Stomach smooth muscle (tissue), 2 donors: ENCODE results near the gene GSN.

Experiments used
- H3K27ac ChIP-seq: one replicate; pipeline ENCODE4 v1.7.0; 2013; ENCODE audit warnings: mild to moderate bottlenecking, low read length, inconsistent platforms
- H3K27me3 ChIP-seq, 2 donors: one replicate each; pipeline ENCODE4 v1.7.0; 2013; ENCODE audit warnings: low read length in 2 of 2; ENCODE audit not compliant: insufficient read depth in 2 of 2, control insufficient read depth in 1 of 2
- H3K36me3 ChIP-seq, 2 donors: one replicate each; pipeline ENCODE4 v1.7.0; 2013; ENCODE audit warnings: low read length in 2 of 2; ENCODE audit not compliant: control insufficient read depth in 2 of 2, insufficient read depth in 2 of 2
- H3K4me1 ChIP-seq: one replicate; pipeline ENCODE4 v1.7.0; 2013; ENCODE audit warnings: low read length; ENCODE audit not compliant: control insufficient read depth, insufficient read depth
- H3K4me3 ChIP-seq, 2 donors: one replicate each; pipeline ENCODE4 v1.7.0; 2013; ENCODE audit warnings: low read length in 2 of 2
- H3K9ac ChIP-seq, 2 donors: one replicate each; pipeline ENCODE4 v1.7.0; 2013; ENCODE audit warnings: low read length in 2 of 2, mild to moderate bottlenecking in 1 of 2
- H3K9me3 ChIP-seq, 2 donors: one replicate each; pipeline ENCODE4 v1.7.0; 2013; ENCODE audit warnings: low read length in 2 of 2; ENCODE audit not compliant: control insufficient read depth in 2 of 2
- donor health status: healthy.
- donor health status: Pancreatic carcinoma.

The GSN gene

DNA sequence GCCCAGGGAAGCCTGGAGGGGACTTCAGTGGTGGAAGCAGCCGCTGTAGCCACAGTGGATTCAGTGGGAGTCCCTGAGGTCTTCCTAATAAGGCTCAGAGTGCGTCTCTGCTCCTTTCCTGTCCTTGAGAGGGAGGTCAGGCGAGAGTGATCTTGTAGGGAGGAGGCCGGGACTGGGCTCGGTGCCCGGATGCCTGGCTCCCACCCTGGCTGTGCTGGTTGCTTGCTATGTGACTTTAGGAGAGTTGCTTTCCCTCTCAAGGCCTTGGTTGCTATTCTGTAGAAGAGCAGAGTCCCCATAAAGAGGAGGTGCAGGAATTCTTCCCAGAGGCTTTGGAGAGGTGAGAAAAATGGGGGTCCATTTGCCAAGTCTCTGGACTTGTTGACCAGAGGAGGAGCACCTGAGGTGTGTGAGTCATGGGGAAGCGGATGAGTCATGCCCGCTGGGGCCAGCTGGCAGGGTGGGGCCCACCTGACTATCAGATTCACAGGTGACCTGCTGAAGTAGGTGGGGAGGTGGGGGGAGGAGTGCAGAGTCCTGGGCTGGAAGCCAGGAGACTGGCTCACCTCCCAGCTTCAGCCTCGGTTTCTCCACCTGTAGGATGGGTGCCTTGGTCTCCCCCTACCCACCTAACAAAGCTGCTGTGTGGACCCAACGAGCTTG is 13.8 kb downstream of the GSN start:
- Histone ChIP-seq H3K27ac (peak overlapping the region; percentile 100), H3K9ac (peak overlapping the region; percentile 58 to 84), H3K4me1 (peaks cover 97% of the 10 kb centered on the region), H3K36me3 (peaks cover 4 to 5% of the 10 kb centered on the region in 2 donors), H3K9me3 (no peaks in the 10 kb centered on the region), H3K4me3 (peak overlapping the region; percentile 8 to 58), H3K27me3 (no peaks in the 10 kb centered on the region)

DNA sequence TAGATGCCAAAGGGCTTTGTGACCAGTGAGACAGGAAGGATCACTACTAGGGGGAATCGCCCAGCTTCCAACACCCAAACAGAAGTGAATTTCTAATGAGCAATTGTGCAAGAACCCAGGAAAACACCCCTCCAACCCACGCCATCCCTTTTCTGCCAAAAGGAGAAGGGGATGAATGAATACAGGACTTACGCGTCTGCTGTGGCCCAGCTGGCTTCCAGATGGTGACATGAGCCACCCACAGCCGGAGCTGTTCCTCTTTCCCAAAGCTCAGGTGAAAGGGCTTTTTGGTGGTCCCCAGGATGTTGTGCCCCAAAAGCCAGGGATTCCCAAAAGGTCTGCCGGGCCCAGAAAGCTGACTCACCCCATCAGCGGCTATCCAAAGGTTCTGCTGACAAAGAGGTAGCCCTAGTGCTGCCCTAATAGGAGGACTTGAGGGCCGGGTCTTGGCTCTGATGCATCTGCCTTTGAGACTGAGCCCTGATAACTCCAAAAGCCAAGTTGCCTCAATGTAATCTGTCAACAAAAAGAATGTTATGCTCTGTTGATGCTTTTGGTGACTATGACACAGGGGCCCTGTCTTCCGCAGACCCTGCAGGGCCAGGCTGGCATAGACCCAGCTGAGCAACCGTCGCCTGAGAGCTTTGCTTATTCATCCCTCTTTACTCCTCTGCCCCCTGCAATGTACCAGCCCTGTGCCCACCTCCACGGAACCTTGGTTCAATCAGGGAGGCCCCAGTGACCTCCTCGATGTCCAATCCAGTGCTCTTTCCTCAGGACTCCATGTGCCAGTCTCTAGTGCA is 14.5 kb downstream of the GSN start:
- peaks cover 99% of the 10 kb centered on the region for H3K4me1 ChIP-seq

DNA sequence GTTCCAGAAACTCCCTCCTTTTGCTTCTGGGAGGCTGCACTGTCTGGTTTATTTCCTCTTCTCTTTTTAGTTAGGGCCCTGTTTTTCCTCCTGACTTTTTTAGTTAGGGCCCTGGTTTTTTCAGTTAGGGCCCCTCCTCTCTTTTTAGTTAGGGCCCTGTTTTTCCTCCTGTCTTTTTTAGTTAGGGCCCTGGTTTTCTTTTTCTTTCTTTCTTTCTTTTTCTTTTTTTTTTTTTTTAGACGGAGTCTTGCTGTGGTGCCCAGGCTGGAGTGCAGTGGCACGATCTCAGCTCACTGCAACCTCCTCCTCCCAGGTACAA is 15.1 kb downstream of the GSN start:
- Histone ChIP-seq H3K27me3 (no peaks in the 10 kb centered on the region), H3K4me3 (peak overlapping the region in 1 of 2 donors; percentile 58), H3K9me3 (no peaks in the 10 kb centered on the region), H3K27ac (peak overlapping the region; percentile 100), H3K4me1 (peaks cover 100% of the 10 kb centered on the region), H3K9ac (peak overlapping the region in 1 of 2 donors; percentile 58), H3K36me3 (peaks cover 4 to 5% of the 10 kb centered on the region in 2 donors)

More for the DNA sequence above, 14.5 kb downstream of the GSN start:
- no peaks in the 10 kb centered on the region for H3K9me3 ChIP-seq
- peak overlapping the region; percentile 58 to 84 for H3K9ac ChIP-seq
- H3K4me3 ChIP-seq = peak overlapping the region in 1 of 2 donors; percentile 58
- H3K36me3 ChIP-seq = peaks cover 4 to 5% of the 10 kb centered on the region in 2 donors
- H3K27me3 ChIP-seq = no peaks in the 10 kb centered on the region
- peak overlapping the region; percentile 100 for H3K27ac ChIP-seq

DNA sequence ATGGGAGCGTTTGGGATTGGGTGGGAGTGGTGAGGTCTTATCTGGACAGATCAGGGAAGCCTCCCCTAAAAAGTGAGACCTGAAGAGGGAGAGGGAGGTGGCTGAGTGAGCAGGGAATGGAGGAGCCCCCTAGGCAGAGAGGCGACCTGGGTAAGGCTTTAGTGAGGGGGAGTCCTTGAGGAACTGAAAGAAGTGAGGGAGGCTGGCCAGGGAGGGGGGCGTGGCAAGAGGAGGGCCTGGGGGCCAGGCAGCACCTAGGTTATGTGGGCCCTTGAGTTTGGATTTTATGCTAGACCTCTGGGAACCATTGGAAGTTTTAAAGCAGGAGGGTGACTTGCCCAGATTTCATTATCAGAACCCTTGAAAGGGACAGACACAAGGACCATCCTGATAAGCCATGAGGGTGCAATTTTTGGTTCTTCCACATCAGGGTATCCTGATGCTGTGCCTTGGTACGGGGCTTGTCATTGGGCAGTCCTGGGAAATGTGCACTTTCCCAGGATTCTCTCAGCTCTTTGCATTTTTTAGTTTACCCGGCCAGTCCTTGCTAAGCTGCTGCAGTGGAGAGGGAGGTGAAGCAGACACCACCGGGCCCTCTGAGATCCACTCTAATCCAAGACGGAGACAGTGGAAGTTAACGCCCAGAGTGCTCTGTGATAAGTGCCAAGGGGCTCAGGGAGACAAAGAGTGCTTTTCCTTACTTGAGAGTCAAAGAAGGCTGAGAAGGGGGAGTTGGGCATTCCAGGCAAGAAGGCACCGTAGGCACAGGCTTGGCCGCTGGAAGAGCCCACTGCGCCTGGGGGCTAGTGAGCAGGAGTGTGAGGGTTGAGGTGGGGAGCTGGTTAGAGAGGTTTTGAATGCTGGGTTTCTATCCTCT is 16.1 kb downstream of the GSN start:
- H3K36me3 ChIP-seq = peaks cover 4 to 11% of the 10 kb centered on the region in 2 donors
- H3K27ac ChIP-seq = peak overlapping the region; percentile 100
- H3K9me3 ChIP-seq = no peaks in the 10 kb centered on the region
- H3K27me3 ChIP-seq = no peaks in the 10 kb centered on the region
- peaks cover 100% of the 10 kb centered on the region for H3K4me1 ChIP-seq
- H3K4me3 ChIP-seq = peak overlapping the region in 1 of 2 donors; percentile 35
- H3K9ac ChIP-seq = peak overlapping the region; percentile 58 to 71

DNA sequence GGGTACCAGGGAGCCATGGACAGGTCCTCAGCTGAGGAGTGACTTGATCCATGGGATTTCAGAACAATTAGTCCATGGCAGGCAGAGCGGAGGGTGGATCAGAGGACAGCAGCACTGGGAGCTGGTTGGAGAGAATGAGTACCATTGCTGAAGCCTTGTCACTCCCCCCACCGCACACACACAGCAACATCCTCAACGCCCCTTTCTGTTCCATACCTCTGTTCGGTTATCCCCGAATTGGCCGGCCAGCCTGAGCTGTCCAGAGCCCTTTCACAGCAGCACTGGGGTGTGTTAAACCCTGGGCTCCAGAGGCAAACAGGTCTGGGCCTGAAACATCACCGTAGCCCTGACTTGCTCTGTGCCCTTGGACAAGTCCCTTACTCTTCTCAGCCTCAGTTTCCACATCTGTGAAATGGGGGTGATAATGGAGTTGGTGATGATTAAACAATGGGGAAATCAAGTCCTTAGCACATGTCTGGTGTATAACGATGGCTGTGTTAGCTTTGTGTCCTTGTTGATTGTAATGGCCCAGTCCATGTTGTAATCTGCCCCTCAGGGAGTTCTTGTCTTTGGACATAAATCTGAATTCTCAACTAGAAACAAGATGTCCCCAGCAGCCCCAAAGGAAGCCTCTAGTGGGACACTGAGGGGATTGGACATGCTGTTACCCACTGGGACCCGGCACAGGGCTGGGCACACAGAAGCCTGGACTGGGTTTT is 16.9 kb downstream of the GSN start:
- no peaks in the 10 kb centered on the region for H3K9me3 ChIP-seq
- H3K36me3 ChIP-seq = peaks cover 4 to 11% of the 10 kb centered on the region in 2 donors
- H3K27me3 ChIP-seq = no peaks in the 10 kb centered on the region
- H3K27ac ChIP-seq = peak overlapping the region; percentile 100
- peak overlapping the region in 1 of 2 donors; percentile 35 for H3K4me3 ChIP-seq
- peaks cover 100% of the 10 kb centered on the region for H3K4me1 ChIP-seq
- H3K9ac ChIP-seq = peak overlapping the region; percentile 58 to 77

DNA sequence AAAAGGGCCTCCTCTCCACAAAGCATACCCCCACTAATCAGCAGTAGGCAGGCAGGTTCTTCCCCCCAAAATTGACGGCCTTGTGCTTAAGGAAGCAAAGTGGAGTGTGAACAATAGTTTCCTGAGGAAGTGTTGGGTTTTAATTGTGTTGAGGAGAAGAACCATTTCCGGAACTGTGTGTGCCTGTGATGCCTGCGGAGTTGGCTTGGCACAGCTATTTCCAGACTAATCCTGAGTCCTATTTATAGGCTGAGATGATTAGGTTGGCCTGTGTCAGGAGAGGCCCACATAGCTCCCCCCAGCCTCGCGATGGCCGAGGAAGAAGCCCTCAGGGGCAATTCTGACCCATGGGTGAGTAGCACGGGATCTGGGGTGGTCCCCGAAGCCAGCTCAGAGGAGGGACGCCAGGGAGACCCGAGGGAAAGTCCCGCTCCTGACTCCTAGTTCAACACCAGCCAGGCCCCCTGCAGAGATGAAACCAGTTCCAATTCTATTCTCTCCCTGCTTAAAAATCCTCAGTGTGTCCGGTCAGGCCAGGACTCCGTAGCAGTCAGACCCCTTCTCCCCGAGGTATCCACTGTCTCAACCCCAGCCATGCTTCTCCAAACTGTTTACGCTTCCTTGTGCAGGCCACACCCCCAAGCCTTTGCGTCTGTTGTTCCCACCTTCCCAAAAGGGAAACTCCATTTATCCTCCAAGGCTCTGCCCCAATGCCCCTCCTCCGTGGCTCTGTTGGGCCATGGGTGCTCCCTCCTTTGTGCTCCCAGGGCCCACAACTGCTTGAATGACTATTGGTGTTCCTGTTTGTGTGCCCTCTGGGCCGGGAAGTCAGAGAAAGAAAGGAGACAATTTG is 18.1 kb downstream of the GSN start:
- Histone ChIP-seq H3K4me1 (peaks cover 96% of the 10 kb centered on the region), H3K4me3 (peak overlapping the region; percentile 7 to 60), H3K9ac (peak overlapping the region; percentile 77 to 92), H3K36me3 (peaks cover 4 to 11% of the 10 kb centered on the region in 2 donors), H3K27me3 (no peaks in the 10 kb centered on the region), H3K9me3 (no peaks in the 10 kb centered on the region), H3K27ac (peak overlapping the region; percentile 100)

DNA sequence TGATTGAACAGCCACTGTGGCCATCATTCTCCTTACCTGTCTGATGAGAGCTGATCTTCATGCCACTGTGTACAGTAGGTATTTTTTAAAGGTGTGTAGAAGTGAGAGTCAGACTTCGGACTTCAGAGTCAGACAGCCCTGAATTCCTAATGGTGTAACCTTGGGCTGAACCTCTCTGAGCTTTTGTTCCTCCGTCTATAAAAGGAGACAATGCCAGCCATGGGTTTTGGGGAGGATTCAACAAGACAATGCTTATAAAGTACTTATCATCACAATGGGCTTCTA is 18.7 kb downstream of the GSN start:
- peak overlapping the region; percentile 0 to 60 for H3K4me3 ChIP-seq
- peaks cover 4 to 11% of the 10 kb centered on the region in 2 donors for H3K36me3 ChIP-seq
- H3K27ac ChIP-seq = peak overlapping the region; percentile 100
- H3K9ac ChIP-seq = peak overlapping the region; percentile 77 to 92
- peaks cover 91% of the 10 kb centered on the region for H3K4me1 ChIP-seq
- H3K9me3 ChIP-seq = no peaks in the 10 kb centered on the region
- H3K27me3 ChIP-seq = no peaks in the 10 kb centered on the region

DNA sequence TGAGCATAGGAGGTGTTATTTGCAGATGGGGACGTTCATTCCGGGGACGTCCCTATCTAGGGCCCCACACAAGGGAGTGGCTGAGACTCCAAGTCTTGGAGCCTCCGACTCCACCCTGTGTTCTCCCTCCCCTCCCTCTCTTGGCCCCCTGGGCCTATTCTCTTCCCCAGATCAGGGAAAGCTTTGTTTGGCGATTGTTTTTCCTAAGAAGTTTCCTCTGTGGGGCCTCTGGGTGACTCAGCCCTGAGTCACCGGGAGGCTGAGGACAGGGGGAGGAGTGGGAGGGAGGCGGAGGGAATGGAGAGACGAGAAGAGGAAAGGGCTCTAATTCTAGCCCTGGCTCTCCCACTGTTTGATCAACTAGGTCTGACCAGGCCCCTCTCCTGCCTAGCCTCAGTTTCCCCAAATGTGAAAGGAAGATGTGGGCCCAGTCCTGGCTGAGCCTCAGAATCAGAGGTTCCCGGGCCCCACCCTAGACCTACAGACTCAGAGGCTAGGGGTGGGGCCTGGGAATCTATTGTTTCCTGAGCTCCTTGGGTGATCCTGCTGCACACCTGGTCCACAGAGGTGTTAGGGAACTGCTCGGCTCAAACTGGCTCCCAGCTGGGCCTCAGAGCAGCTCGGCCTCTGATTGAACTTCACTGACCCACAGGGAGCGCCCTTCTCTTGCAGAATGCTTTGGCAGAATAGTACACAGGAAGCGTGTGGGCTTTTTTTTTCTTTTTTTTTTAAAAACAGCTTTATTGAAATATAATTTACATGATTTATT is 19.2 kb downstream of the GSN start:
- H3K36me3 ChIP-seq = peaks cover 4 to 11% of the 10 kb centered on the region in 2 donors
- no peaks in the 10 kb centered on the region for H3K9me3 ChIP-seq
- H3K27me3 ChIP-seq = no peaks in the 10 kb centered on the region
- H3K9ac ChIP-seq = peak overlapping the region; percentile 77 to 92
- H3K4me3 ChIP-seq = peak overlapping the region; percentile 0 to 60
- H3K4me1 ChIP-seq = peaks cover 91% of the 10 kb centered on the region
- peak overlapping the region; percentile 100 for H3K27ac ChIP-seq

DNA sequence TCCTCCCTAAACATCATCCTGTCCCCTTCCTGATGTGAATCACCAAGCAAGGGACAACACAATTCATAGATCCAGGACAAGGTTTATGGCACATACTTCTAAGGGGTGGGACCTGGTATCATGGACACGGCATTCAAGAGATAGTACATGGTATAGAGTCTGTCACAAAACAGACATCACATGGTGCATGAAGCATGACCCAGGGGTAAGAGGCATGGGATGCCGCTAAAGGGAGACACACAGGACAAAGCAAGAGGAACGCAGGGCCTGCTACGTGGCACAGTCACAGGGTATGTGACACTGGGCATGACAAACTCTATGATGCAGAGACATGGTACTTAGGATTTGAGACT is 20.7 kb downstream of the GSN start:
- Histone ChIP-seq H3K9ac (peak overlapping the region; percentile 89 to 92), H3K36me3 (peaks cover 4 to 14% of the 10 kb centered on the region in 2 donors), H3K27ac (peak overlapping the region; percentile 100), H3K27me3 (no peaks in the 10 kb centered on the region), H3K4me1 (peaks cover 90% of the 10 kb centered on the region), H3K9me3 (no peaks in the 10 kb centered on the region), H3K4me3 (peak overlapping the region; percentile 46 to 57)
